GM21825 (cell line): ENCODE measurements around the gene ARHGEF10L.
"Not testable (repeated sequence)": the region's sequence is repeated elsewhere in the genome, so short reads cannot be mapped to it uniquely, and the experiment has no call there.

Experiments
- ATAC-seq: cut with Tn5 transposase; IDR thresholded peaks from one replicate; pipeline ENCODE4 v1.9.1; 2021; ENCODE audit warnings: mild to moderate bottlenecking, moderate library complexity; ENCODE audit not compliant: unreplicated experiment

ARHGEF10L gene, protein sequence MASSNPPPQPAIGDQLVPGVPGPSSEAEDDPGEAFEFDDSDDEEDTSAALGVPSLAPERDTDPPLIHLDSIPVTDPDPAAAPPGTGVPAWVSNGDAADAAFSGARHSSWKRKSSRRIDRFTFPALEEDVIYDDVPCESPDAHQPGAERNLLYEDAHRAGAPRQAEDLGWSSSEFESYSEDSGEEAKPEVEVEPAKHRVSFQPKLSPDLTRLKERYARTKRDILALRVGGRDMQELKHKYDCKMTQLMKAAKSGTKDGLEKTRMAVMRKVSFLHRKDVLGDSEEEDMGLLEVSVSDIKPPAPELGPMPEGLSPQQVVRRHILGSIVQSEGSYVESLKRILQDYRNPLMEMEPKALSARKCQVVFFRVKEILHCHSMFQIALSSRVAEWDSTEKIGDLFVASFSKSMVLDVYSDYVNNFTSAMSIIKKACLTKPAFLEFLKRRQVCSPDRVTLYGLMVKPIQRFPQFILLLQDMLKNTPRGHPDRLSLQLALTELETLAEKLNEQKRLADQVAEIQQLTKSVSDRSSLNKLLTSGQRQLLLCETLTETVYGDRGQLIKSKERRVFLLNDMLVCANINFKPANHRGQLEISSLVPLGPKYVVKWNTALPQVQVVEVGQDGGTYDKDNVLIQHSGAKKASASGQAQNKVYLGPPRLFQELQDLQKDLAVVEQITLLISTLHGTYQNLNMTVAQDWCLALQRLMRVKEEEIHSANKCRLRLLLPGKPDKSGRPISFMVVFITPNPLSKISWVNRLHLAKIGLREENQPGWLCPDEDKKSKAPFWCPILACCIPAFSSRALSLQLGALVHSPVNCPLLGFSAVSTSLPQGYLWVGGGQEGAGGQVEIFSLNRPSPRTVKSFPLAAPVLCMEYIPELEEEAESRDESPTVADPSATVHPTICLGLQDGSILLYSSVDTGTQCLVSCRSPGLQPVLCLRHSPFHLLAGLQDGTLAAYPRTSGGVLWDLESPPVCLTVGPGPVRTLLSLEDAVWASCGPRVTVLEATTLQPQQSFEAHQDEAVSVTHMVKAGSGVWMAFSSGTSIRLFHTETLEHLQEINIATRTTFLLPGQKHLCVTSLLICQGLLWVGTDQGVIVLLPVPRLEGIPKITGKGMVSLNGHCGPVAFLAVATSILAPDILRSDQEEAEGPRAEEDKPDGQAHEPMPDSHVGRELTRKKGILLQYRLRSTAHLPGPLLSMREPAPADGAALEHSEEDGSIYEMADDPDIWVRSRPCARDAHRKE (N-terminal part only)

DNA sequence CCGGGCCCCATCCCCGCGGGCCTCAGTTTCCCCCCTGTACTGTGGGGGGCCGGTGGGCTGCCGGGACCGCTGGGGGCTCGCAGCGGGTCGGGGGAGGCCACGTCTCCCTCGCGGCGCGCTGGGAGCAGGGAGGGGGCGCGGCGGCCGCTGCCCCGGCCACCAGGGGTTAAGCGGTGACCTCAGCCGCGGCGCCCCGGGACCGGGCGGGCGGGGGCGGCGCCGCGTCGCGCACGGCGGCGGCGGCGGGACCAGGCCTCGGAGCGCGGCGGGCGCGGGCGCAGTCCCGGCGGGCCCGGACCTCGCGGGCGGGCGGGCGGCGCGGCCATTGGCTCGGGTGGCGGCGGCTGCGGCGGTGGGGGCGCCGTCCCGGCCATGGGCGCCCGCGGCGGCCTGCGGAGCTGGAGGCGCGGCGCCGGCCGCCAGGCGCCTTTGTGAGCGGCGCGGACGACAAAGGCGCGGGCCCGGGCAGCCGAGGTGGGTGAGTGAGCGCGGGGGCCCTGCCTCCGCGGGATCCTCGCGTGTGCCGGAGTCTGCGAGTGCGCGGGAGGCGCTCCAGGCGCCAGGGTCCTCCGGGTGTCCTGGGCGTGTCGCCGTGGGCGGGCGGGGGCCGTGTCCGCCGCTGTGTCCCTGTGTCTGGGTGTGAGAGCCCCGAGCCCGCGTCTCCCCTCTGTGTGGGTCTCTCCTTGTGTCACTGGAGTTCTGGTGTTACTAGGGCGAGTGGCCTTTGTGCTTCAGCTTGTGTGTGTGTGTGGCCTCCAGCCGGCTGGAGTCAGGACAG is at the start of gene ARHGEF10L:
Gene ARHGEF10L, plus strand, starts transcription at position 222 of the 778 bp plus-strand sequence. CDS start 40,898 bp downstream, outside the sequence.
- no peak for ATAC-seq

DNA sequence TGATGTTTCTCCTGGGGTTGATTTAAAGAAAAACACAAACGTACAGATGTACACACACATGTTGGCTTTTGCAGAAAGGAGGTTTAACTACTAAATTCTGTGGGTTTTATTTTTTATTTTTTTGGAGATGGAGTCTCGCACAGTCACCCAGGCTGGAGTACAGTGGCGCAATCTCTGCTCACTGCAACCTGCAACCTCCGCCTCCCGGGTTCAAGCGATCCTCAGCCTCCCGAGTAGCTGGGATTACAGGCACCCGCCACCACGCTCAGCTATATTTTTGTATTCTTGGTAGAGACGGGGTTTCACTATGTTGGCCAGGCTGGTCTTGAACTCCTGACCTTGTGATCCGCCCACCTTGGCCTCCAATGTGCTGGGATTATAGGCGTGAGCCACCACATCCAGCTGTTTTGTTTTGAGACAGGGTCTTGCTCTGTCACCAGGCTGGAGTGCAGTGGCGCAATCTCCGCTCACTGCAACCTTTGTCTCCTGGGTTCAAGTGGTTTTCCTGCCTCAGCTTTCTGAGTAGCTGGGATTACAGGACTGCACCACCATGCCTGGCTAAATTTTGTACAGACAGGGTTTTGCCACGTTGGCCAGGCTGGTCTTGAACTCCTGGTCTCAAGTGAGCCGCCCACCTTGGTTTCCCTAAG is 49.6 kb upstream of the ARHGEF10L start:
- not testable (repeated sequence) for ATAC-seq

DNA sequence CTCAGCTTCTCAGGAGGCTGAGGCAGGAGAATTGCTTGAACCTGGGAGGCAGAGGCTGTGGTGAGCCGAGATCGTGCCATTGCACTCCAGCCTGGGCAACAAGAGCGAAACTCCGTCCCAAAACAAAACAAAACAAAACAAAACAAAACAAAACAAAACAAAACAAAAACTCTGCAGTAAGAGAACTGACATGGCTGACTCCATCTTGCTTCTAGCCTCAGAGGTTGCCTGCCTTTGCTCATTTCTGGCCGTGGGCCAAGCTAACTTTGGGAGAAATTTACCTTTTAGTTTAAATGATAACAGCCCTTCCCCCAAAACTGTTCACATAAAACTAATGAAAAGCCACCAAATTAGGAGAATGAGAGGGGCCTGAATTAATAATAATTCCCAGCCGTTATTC is 48.8 kb upstream of the ARHGEF10L start:
- not testable (repeated sequence) for ATAC-seq

DNA sequence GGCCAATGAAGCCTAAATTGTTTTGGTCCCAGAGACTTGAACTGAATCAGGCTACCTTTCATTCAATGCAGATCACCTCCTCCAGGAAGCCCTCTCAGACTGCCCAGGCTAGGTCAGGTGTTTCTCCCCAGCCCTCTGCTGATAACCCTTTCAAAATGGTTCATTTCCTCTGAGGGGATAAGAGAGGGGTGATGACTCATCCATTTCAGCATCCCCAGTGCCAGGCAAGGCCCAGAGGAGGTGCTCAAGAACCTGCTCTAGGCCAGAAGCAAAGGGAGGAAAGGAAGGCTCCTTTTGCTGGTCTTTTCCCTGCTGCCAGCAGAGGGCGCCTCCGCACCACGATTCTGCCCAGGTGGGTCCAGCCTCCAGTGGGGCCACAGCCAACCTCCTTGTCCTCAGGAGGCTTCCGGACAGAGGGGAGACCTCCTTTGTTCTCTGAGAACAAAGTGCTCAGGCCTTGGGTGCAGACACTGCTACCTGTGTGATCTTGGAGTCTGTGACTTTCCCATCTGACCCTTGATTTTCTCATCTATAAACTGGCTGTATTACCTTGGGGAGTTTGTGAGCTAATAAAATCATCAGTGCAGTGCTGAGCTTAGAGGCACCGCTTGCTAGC is 45.3 kb upstream of the ARHGEF10L start:
- no peak for ATAC-seq

DNA sequence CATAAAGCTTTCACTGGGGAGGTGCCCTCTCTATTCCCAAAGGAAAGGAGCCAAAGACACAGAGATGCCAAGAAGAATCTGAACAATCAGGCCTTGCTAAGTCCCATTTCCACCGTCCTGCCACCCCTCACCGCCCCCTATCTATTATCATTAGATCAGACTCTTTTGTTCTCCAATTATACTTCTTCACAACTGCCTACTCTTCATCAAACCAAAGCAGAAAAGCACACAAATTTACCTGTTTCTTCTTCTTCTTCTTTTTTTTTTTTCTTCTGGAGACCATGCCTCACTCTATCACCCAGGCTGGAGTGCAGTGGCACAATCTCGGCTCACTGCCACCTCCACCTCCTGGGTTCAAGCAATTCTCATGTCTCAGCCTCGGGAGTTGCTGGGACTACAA is 43.1 kb upstream of the ARHGEF10L start:
- ATAC-seq: no peak

DNA sequence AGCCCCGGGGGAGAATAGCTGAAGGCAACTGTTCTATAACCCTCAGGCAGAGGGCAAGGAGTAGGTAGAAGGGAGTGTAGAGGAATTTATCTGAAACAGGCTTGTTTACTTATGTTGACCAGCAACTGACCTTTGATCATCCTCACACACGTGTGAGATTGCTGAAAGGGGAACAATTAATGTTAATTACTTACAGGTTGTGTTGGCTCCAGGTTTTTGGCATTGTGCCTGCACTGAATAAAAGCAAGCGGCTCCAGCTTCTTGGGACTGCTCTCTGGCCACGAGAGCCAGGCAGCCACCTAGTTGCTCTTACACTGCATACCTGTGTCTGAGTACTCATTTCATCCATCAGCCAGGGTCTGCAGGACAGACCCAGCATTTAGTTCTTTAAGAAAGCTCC is 41.3 kb upstream of the ARHGEF10L start:
- no peak for ATAC-seq

DNA sequence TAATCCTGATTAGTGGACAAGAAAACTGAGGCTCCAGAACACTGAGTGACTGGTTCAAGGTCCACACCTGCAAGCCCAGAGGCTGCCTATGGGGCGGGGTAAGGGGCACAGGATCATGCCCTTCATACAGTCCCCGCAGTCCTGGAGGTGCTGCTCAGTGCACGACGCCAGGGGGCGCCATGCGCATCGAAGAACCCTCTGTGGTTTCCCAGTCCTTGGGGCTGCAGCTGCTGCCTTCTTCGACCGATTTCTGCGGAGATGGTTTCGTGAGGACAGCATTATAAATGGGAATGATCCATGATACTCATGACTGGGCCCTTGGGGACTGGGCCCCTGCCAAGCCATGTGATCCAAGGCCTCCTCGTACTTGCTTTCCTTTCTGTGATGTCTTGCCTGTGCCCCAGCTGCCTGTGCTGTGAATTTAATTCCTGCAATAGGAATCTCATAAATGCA is 37.1 kb upstream of the ARHGEF10L start:
- peak; percentile 55 for ATAC-seq

DNA sequence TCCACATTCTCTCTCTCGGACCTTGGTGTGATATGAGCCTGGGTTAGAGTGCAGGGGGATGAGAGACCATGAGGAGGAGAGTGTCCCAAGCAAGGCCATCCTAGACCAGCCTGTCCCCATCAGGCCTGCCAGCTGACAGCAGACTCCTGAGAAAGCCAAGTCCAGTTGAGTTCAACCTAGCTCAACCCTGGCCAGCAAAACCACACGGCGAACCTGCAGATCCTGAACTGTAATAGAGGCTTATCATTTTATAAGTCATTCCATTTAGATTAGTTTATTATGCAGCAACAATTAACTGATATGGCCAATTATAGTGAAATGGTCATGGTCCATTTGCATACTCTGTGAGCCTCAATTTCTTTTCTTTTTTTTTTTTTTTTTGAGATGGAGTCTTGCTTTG is 36.4 kb upstream of the ARHGEF10L start:
- no peak for ATAC-seq

DNA sequence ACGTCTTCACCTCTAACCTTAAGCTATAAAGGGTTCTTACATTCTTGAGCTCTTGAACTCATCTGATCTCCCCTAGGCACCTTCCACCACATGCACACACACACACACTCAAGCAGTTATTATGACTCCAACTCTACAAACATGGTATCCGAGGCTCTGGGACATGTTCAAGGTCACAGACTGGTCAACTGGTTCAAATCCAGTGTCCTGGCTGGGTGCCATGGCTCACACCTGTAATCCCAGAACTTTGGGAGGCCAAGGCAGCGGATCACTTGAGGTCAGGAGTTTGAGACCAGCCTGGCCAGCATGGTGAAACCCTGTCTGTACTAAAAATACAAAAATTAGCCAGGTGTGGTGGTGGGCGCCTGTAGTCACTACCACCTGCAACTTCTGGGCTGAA is 32.3 kb upstream of the ARHGEF10L start:
- ATAC-seq: not testable (repeated sequence)

DNA sequence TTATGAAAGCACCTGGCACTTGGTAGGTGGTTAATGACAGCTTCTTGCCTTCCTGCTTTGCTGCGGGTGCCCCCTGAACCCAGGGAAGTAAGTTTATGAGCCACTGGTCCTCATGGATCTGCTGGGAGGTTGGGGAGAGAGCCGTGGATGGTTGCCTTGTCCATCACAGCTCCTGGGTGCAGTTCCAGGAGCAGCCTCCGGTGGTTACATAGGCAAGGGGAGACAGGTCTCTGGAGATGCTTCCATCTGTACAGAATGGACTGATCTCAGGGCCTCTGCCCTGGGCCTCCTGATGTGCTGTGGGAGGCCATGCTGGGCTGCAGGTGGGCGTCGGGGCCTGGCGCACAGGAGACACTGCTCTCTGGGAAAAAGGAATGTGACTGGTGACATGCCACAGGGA is 31.6 kb upstream of the ARHGEF10L start:
- ATAC-seq: no peak

DNA sequence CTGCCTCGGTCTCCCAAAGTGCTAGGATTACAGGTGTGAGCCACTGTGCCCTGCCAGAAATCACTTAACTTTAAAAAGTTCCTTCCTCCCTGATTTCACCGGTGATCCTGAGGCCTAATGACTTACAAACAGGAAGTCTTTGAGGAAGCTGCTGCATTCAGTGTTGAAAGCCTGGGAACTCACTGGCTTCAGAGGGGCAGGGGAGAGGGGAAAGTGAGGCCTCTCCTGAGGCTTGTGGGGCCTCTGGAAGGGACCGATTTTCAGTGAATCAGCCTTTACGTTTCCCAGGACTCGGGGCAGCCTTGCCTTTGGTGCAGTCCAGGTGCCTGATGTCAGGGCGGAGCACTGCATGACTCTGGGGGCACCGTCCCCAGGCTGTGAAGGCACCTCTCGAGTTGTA is 30.1 kb upstream of the ARHGEF10L start:
- ATAC-seq: no peak

DNA sequence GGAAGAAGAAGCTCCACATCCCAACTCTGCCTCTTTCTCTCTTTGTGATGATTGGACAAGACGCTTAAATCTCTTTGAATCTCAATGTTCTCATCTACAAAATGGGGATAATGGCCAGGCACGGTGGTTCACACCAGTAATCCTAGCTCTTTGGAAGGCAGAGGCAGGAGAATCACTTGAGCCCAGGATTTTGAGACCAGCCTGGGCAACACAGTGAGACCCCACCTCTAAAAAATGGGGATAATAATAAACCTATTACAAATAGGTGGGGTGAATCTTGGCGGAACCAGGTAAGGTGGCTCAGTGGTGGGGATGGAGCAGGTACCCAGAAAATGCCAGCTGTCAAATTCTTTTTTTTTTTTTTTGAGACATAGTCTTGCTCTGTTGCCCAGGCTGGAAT is 29.4 kb upstream of the ARHGEF10L start:
- ATAC-seq: no peak

DNA sequence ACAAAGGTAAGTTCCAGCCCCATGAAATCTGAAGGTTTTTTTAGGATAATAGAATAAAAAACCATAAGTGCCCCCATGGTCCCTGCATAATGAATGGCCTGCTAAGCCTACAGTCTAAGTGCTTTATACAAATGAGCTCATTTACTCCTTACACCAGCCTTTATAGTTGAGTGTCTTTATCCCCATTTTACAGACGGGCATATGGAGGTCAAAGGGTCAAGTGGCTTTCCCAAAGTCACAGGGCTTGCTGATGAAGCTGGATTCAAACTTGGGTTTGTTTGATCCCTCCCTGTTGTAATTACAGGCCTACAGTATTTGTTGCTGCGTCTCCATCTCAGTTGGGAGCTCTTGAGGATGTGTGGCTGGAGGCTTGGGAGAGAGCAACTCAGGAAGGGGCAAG is 28.3 kb upstream of the ARHGEF10L start:
- ATAC-seq: no peak

DNA sequence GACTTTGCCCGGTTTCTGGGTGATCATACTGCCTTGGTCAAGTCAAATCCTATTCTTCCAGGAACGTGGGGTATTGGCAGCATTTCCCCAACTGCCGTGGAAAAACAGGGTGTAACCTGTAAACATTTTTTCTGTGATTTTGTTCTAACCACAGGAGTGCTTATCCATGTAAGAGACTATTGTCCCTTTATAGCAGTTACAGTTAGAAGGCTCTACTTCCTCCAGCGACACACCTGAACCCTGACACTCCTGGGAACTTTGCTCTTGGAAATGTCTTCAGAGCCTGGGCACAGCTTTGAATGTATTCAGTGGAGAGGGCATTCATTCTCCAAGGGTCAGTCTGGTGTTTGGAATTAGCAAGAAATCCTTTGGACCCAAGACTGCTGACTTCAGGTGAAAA is 26.4 kb upstream of the ARHGEF10L start:
- ATAC-seq: no peak

DNA sequence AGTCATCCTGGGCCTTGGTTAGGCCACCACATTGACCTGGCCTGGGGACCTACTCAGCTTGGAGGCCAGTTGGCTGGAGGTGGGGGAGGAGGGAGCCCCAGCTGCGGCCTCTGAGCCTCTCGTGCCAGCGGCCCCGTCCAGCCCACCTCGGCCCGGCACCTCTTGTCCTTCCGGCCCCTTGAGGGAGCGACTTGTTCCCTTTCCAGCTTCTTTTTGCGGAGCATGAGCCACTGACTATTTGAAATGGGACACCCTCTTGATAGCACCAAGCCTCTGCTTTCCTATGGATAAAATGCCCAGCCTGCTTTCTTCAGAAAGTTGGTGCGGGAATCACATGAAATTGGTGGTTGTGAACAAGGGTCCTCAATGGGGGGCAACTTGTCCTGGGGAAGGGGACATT is 24.7 kb upstream of the ARHGEF10L start:
- no peak for ATAC-seq

DNA sequence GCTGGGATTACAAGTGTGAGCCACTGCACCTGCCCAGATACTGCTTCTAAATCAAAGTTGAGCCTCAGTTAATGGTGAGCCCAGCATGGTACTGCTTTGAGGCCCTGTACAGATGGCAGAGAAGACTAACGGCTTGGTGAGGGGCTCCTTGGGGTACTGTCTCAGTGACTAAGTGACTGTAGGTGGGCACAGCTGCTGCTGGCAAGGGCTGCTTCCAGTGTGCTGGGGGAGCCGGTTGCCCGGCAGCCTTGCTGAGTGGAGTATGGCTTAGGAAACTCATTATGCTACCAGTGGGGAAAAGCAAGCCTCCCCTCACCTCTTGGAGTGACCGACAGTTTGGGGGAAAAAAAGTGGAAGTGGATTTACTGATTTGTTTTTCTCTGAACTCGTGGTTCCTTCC is 23.6 kb upstream of the ARHGEF10L start:
- ATAC-seq: no peak

DNA sequence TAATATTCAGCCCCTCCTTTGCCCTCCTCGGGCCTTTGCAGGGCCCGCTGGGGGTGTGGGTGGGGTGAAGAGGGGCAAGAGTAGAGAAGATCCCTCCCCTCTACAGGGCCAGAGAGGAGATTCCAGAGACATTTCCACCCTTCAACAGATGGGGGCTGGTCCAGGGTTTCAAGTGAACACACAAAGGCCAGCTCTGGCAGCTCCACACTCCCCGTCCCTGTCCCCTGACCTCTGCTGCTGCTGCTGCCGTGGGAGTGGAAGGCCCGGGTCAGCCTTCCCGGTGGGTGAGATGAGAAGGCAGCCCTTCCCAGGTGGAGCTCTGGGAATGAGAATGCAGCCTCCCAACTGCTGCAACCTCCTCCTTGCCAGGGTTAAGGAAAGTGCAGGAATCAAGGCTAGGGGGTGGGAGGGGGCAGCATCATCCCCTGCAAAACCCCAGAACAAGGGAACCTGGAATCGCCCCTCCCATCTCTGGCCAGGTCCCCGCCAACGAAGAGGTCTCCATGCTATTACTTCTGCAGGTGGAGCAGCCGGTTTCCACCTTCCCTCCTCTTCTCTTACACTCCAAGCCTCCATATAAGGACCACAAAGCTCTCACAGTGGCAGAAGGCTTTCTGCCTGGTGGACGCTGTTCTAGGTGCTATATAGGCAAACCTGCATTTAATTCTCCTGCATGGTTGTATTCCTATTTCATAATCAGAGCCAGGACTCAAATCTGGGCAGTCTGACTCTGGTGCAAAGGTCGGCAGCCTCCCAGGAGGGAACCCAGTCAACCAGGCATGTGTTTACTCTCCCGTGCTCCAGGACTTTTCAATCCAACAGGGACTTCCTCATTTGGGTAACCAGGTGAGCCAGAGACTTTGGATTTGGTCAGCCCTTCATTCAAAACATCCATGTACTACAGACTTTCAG is 22.9 kb upstream of the ARHGEF10L start:
- no peak for ATAC-seq

DNA sequence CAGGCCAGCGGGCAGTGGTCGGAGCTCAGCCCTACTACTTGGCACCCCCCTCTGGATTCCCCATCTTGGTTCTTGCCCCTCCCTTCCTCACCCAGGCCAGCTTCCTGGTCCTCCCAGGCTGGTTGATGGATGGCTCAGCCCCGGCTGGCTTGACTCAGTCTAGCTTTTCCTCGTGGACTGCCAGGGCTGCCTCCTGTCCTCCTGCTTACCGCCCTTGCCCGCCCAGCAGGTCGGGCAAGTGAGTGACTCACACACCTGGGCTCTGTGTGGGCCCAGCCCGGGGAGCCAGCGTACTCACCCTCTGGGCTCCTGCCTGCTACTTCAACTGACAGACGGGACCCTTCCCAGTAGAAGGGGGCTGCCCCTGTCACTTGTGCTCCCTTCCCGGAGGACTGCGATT is 19.5 kb upstream of the ARHGEF10L start:
- ATAC-seq: no peak
